HG03558 (cell line): ENCODE results near the gene MBP.
"Not testable (repeated sequence)": the region's sequence is repeated elsewhere in the genome, so short reads cannot be mapped to it uniquely, and the experiment has no call there.

Experiments used
- ATAC-seq: cut with Tn5 transposase; IDR thresholded peaks from one replicate; pipeline ENCODE4 v1.9.1; 2021; ENCODE audit warnings: moderate number of reproducible peaks; ENCODE audit not compliant: unreplicated experiment; ENCODE audit errors: extremely low read depth

The MBP gene

GRCh38 chr18:76965555-76966151, 166.9 kb downstream of the MBP start:
- not testable (repeated sequence) for ATAC-seq

- ATAC-seq, result peak; percentile 48
Observed at GRCh38 chr18:76963936-76964335, 168.6 kb downstream of the MBP start.

GRCh38 chr18:76962851-76963250, 169.7 kb downstream of the MBP start:
- ATAC-seq, result no peak

GRCh38 chr18:76960528-76961035, 172.0 kb downstream of the MBP start:
- no peak for ATAC-seq

GRCh38 chr18:76959605-76960004, 173.0 kb downstream of the MBP start:
- ATAC-seq, result no peak

- no peak for ATAC-seq
Observed at GRCh38 chr18:76958692-76959341, 173.8 kb downstream of the MBP start.

- ATAC-seq, result no peak
Observed at GRCh38 chr18:76957384-76958355, 174.9 kb downstream of the MBP start.

GRCh38 chr18:76956648-76957047, 175.9 kb downstream of the MBP start:
- ATAC-seq, result no peak

GRCh38 chr18:76955524-76956170, 176.9 kb downstream of the MBP start:
- no peak for ATAC-seq

GRCh38 chr18:76953583-76954233, 178.9 kb downstream of the MBP start:
- no peak for ATAC-seq

GRCh38 chr18:76953156-76953555, 179.4 kb downstream of the MBP start:
- ATAC-seq, result no peak

- no peak for ATAC-seq
Observed at GRCh38 chr18:76952747-76953146, 179.8 kb downstream of the MBP start.

GRCh38 chr18:76951456-76952247, 180.9 kb downstream of the MBP start:
- ATAC-seq, result no peak

GRCh38 chr18:76948345-76948744, 184.2 kb downstream of the MBP start:
- ATAC-seq, result no peak

- not testable (repeated sequence) for ATAC-seq
Observed at GRCh38 chr18:76944346-76944745, 188.2 kb downstream of the MBP start.

GRCh38 chr18:76943542-76944339, 188.8 kb downstream of the MBP start:
- no peak for ATAC-seq

GRCh38 chr18:76941284-76941683, 191.3 kb downstream of the MBP start:
- no peak for ATAC-seq

- ATAC-seq, result no peak
Observed at GRCh38 chr18:76938619-76939018, 194.0 kb downstream of the MBP start.
